ENCODE results near the gene ZBTB44. TPM values are rescaled to one million over a fixed set of nuclear protein-coding genes. Genes with fewer than 3 reads are reported as not detected.

ZBTB44 gene
- total RNA-seq, 1 donor: 41.5 TPM

Small RNA genes lying within 50 kb of the gene (small RNA-seq; reads per million reads assigned to genes)
- gene RN7SL778P: not detected

Other genes starting within 250 kb of the ZBTB44 start
- gene APLP2, start 245.0 kb downstream of the ZBTB44 start, total RNA-seq: 180 and 278 TPM in 2 replicates
- gene ST14, start 155.1 kb downstream of the ZBTB44 start, total RNA-seq: under 0.01 TPM in 1 of 2 replicates, not detected in the other
- gene ADAMTS8, start 113.7 kb upstream of the ZBTB44 start, total RNA-seq: not detected in 2 replicates
- 2.2 and 2.9 TPM in 2 replicates for gene ADAMTS15, start 133.7 kb upstream of the ZBTB44 start, total RNA-seq